ENCODE results near the gene PKLR.

Gene PKLR

DNA sequence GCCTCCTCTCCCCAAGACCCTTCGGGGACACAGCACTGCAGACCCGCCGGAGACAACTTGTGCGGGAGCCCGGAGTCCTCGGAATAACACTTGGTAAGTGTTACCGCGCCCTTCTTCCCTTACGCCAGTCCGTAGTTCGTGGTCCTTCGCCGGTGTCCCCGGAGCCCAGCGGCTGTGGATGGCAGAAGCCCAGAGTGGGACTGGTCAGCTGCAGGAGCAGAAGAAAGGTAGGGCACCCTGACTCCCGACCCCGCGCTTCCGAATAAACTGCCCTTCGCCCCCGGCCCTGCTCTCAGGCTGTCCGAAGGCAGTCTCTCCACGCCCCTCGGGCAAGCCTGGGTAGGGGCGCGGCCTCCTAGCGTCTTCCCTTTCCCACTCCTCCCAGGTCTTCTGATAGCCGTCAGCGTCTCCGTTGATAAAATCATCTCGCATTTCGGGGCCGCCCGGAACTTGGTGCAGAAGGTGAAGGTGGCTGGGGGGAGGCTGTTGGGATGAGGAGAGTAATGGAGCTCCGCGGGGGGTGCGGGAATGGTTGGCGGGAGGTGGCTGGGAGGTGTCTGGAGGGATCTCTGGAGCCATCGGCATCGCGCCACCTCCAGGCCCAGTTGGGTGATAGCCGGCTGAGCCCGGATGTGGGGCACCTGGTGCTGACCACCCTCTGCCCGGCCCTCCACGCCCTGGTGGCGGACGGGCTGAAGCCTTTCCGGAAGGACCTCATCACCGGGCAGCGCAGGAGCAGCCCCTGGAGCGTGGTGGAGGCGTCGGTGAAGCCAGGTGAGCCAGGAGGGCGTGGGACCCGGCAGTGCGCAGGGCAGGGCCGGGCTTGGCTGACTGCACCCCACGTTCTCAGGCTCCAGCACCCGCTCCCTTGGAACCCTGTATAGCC is 23.7 kb upstream of the PKLR start:
- H3K9me3 ChIP-seq (ENCODE audit: control insufficient read depth, insufficient read depth, low read length): no peaks in the 10 kb centered on the region
- H3K27me3 ChIP-seq (ENCODE audit: control insufficient read depth, insufficient read depth, low read length): no peaks in the 10 kb centered on the region
- DNase-seq (ENCODE audit: low read depth, low spot score): no peak
- H3K4me3 ChIP-seq (ENCODE audit: low read length): peak overlapping the region; percentile 65
- H3K27ac ChIP-seq (ENCODE audit: low read length): no peak overlapping the region
- H3K4me1 ChIP-seq (ENCODE audit: control insufficient read depth, insufficient read depth, low read length): peaks cover 11% of the 10 kb centered on the region
- WGBS (ENCODE audit: insufficient coverage, insufficient read length): no CpG with 5 or more reads among the region's 59 CpGs
- H3K36me3 ChIP-seq (ENCODE audit: control insufficient read depth, insufficient read depth, low read length): peaks cover 7% of the 10 kb centered on the region

DNA sequence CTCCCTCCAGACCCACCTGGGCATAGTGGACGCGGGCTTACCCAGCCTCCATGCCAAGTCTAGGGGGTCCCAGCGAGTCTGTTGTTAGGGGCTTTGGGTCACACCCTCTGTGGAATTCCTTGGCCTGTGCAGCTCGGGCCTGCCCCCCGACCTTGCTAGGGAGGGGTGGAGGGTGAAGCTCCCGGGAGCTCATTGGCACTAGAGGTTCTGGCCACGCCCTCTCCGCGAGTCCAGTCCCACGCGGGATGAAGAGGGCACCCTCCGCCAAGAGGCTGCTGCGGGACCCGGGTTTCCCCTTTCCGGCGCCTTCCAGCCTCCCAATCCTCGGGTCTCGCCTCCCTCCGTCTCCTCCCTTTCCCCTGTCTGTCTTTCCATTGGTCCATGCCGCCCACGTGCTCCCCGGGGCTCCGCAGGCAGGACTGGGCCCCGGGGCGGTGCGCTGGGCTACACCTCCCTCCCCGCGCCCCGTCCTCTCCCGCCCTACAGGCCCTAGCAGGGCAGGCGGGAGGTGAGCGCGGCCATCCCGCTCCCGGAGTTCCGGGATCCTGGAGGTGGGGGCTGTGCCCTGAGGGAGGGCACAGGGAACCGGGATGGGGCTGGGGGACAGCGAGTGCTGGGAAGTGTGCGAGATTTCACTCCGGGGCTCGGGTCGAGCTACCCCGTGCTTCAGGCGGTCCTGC is 22.9 kb upstream of the PKLR start:
- WGBS (ENCODE audit: insufficient coverage, insufficient read length): no CpG with 5 or more reads among the region's 44 CpGs
- Histone ChIP-seq H3K27me3 (ENCODE audit: control insufficient read depth, insufficient read depth, low read length) (no peaks in the 10 kb centered on the region), H3K27ac (ENCODE audit: low read length) (no peak overlapping the region), H3K9me3 (ENCODE audit: control insufficient read depth, insufficient read depth, low read length) (no peaks in the 10 kb centered on the region), H3K4me1 (ENCODE audit: control insufficient read depth, insufficient read depth, low read length) (peaks cover 11% of the 10 kb centered on the region), H3K36me3 (ENCODE audit: control insufficient read depth, insufficient read depth, low read length) (peaks cover 6% of the 10 kb centered on the region), H3K4me3 (ENCODE audit: low read length) (peak overlapping the region; percentile 65)
- no peak for DNase-seq (ENCODE audit: low read depth, low spot score)

DNA sequence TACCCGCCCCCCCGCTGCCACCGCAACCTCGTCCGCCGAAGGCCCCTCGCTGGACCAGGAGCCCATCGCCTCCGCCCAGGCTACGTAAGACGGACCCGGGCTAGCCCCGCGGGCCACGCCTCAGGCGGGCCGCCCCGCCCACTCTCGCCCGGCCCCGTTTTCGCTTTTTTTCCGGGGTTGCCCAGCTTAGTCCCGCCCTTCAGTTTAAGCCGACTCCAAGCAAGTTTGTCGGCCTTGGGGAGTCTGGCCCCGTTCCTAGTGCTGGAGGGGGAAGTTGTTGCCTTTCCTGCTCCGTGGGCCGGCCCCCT is 22.4 kb upstream of the PKLR start:
- H3K4me3 ChIP-seq (ENCODE audit: low read length): peak overlapping the region; percentile 65; the same call in 1 of the 2 replicates
- no peaks in the 10 kb centered on the region for H3K9me3 ChIP-seq (ENCODE audit: control insufficient read depth, insufficient read depth, low read length)
- H3K36me3 ChIP-seq (ENCODE audit: control insufficient read depth, insufficient read depth, low read length): peaks cover 6% of the 10 kb centered on the region
- no peaks in the 10 kb centered on the region for H3K27me3 ChIP-seq (ENCODE audit: control insufficient read depth, insufficient read depth, low read length)
- H3K27ac ChIP-seq (ENCODE audit: low read length): no peak overlapping the region
- no peak for DNase-seq (ENCODE audit: low read depth, low spot score)
- WGBS (ENCODE audit: insufficient coverage, insufficient read length): no CpG with 5 or more reads among the region's 29 CpGs
- peaks cover 11% of the 10 kb centered on the region for H3K4me1 ChIP-seq (ENCODE audit: control insufficient read depth, insufficient read depth, low read length)

DNA sequence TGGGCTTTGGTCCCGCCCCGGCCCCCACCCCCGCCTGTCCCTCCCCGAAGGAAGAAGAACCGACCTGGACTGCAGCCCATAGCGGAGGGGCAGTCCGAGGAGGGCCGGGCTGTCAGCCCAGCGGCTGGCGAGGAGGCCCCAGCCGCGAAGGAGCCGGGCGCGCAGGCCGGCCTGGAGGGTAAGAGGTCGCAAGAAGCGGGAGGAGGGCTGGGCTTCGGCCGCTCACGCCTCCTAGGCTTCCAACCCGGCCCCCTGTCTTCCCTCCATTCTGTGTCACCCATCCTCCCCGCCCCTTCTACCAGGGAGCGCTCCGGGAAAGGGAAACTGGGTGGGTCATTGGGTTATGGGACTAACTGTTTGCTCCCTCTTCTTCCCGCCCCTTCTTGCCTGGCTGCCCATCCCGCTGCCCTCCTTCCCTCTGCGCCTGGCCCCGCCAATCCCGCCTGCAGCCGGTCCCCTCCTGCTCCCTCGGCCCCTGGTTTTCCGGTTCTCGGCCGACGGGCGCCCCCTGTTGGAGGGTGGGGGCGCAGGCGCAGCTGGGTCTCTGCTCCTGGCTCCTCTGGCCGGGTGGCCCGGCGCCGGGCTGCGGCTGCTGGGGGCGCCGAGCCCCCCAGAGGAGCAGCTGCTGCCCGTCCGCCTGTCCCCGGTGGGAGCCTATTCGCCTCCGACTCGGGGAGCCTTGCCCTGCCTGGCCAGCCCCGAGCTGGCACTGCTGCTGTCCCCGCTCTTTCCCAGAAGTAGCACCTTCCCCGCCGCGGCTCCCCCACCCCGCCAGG is 21.9 kb upstream of the PKLR start:
- H3K4me1 ChIP-seq (ENCODE audit: control insufficient read depth, insufficient read depth, low read length): peaks cover 11% of the 10 kb centered on the region
- WGBS (ENCODE audit: insufficient coverage, insufficient read length): no CpG with 5 or more reads among the region's 58 CpGs
- peaks cover 11% of the 10 kb centered on the region for H3K36me3 ChIP-seq (ENCODE audit: control insufficient read depth, insufficient read depth, low read length)

DNA sequence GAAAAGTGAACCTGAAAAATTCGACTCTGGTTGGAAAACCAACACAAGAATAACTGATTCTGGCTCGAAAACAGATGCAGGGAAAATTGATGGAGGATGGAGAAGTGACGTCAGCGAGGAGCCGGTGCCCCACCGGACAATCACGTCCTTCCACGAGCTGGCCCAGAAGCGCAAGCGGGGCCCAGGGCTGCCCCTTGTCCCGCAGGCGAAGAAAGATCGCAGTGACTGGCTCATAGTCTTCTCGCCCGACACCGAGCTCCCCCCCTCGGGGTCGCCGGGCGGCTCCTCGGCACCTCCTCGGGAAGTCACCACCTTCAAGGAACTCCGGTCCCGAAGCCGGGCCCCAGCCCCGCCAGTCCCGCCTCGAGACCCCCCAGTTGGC is 21.3 kb upstream of the PKLR start:
- H3K27me3 ChIP-seq (ENCODE audit: control insufficient read depth, insufficient read depth, low read length): no peaks in the 10 kb centered on the region
- peaks cover 15% of the 10 kb centered on the region for H3K36me3 ChIP-seq (ENCODE audit: control insufficient read depth, insufficient read depth, low read length)
- no CpG with 5 or more reads among the region's 28 CpGs for WGBS (ENCODE audit: insufficient coverage, insufficient read length)
- H3K4me1 ChIP-seq (ENCODE audit: control insufficient read depth, insufficient read depth, low read length): peaks cover 11% of the 10 kb centered on the region
- peak overlapping the region; percentile 65; the same call in 1 of the 2 replicates for H3K4me3 ChIP-seq (ENCODE audit: low read length)
- H3K27ac ChIP-seq (ENCODE audit: low read length): no peak overlapping the region
- H3K9me3 ChIP-seq (ENCODE audit: control insufficient read depth, insufficient read depth, low read length): no peaks in the 10 kb centered on the region
- no peak for DNase-seq (ENCODE audit: low read depth, low spot score)

More for the DNA sequence above, 21.9 kb upstream of the PKLR start:
- Histone ChIP-seq H3K9me3 (ENCODE audit: control insufficient read depth, insufficient read depth, low read length) (no peaks in the 10 kb centered on the region), H3K27me3 (ENCODE audit: control insufficient read depth, insufficient read depth, low read length) (no peaks in the 10 kb centered on the region), H3K4me3 (ENCODE audit: low read length) (peak overlapping the region; percentile 65; the same call in 1 of the 2 replicates), H3K27ac (ENCODE audit: low read length) (no peak overlapping the region)
- no peak for DNase-seq (ENCODE audit: low read depth, low spot score)

DNA sequence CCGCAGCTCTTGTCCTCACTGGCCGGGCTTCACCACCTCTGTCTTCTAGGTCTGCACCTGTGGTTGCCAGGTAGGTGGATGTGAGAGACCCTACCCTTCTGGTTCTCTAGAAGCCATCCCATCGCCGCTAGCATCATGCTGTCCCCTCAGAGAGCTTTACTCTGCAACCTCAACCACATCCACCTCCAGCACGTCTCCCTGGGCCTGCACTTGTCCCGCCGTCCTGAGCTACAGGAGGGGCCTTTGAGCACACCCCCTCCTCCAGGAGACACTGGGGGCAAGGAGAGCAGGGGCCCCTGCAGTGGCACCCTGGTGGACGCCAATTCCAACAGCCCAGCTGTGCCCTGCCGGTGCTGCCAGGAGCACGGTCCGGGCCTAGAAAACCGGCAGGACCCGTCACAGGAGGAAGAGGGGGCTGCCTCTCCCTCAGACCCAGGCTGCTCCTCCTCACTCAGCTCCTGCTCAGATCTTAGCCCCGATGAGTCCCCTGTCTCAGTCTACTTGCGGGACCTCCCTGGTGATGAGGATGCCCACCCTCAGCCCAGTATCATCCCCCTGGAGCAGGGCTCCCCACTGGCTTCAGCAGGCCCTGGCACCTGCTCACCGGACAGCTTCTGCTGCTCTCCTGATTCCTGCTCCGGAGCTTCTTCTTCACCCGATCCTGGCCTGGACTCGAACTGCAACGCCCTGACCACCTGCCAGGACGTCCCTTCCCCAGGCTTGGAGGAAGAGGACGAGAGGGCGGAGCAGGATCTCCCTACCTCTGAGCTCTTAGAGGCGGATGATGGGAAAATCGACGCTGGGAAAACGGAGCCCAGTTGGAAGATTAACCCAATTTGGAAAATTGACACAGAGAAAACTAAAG is 20.6 kb upstream of the PKLR start:
- Histone ChIP-seq H3K4me3 (ENCODE audit: low read length) (no peak overlapping the region; the same call in 1 of the 2 replicates), H3K9me3 (ENCODE audit: control insufficient read depth, insufficient read depth, low read length) (no peaks in the 10 kb centered on the region), H3K27me3 (ENCODE audit: control insufficient read depth, insufficient read depth, low read length) (no peaks in the 10 kb centered on the region), H3K4me1 (ENCODE audit: control insufficient read depth, insufficient read depth, low read length) (peaks cover 11% of the 10 kb centered on the region), H3K27ac (ENCODE audit: low read length) (no peak overlapping the region), H3K36me3 (ENCODE audit: control insufficient read depth, insufficient read depth, low read length) (peaks cover 15% of the 10 kb centered on the region)
- no peak for DNase-seq (ENCODE audit: low read depth, low spot score)
- WGBS (ENCODE audit: insufficient coverage, insufficient read length): no CpG with 5 or more reads among the region's 27 CpGs

DNA sequence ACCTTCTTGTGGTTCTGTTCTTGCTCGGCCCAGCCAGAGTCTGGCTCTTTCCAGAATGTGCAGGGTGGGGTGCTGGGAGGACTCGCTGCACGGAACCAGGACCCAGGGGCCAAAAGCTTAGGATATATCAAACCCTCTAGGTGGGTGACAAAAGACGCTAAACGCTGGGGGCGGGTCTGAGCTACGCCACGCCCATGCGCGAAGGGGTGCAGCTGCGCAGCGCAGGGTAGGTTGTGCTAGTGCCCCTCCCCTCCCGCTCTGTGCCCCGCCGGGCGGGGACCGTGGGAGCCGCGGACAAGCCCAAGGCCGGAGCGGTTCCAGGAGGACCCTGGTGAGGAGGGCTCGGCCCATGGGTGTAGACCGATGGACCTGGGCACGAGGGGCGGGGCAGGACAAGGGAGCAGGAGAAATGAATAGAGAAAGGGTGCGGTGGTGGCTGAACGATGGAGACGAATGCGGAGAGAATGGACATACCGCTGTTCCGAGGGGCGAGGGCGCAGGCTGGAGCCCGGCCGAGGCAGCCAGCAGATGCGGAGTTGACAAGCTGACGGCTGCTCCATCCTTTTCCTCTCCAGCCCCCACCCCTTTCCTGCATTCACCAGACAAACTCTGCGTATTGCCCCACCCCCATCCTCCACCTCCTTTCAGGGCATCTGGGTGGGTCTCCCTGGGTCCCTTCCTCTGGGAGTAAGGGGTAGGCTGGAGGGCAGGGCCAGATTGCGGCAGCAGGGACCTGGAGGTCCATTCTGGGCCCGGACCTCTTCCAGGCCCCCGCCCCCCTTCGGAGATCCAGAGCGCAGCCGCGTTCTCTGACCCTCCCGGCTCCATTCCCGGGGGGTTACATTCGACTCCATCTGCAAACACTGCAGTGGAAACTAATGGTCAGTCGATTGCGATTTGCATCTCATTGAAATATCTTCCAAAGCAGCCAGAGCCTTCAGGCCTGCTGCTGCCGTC is 19.7 kb upstream of the PKLR start, which contains the start of gene RUSC1:
RUSC1 (plus strand) TSS at position 234 of the 957 bp plus-strand sequence. CDS start 880 bp downstream, outside the sequence.
- no peak for DNase-seq (ENCODE audit: low read depth, low spot score)
- peaks cover 11% of the 10 kb centered on the region for H3K4me1 ChIP-seq (ENCODE audit: control insufficient read depth, insufficient read depth, low read length)
- peaks cover 9% of the 10 kb centered on the region for H3K36me3 ChIP-seq (ENCODE audit: control insufficient read depth, insufficient read depth, low read length)
- no peaks in the 10 kb centered on the region for H3K27me3 ChIP-seq (ENCODE audit: control insufficient read depth, insufficient read depth, low read length)
- H3K27ac ChIP-seq (ENCODE audit: low read length): no peak within 1 kb of the TSS
- no peaks in the 10 kb centered on the region for H3K9me3 ChIP-seq (ENCODE audit: control insufficient read depth, insufficient read depth, low read length)
- no CpG with 5 or more reads among the region's 51 CpGs for WGBS (ENCODE audit: insufficient coverage, insufficient read length)
- peak within 1 kb of the TSS; percentile 67; the same call in 1 of the 2 replicates for H3K4me3 ChIP-seq (ENCODE audit: low read length)

DNA sequence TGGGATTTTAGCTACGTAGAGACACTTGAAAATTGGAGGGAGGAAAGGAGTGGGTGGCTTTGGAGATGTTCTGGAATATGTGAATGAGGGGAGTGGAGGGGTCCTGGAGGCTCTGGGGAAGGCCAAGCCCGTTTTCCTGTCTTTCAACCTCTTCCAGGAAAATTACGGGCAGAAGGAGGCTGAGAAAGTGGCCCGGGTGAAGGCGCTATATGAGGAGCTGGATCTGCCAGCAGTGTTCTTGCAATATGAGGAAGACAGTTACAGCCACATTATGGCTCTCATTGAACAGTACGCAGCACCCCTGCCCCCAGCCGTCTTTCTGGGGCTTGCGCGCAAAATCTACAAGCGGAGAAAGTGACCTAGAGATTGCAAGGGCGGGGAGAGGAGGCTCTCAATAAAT is 19.0 kb upstream of the PKLR start:
- no peak for DNase-seq (ENCODE audit: low read depth, low spot score)
- Histone ChIP-seq H3K27me3 (ENCODE audit: control insufficient read depth, insufficient read depth, low read length) (no peaks in the 10 kb centered on the region), H3K9me3 (ENCODE audit: control insufficient read depth, insufficient read depth, low read length) (no peaks in the 10 kb centered on the region), H3K27ac (ENCODE audit: low read length) (no peak overlapping the region), H3K4me3 (ENCODE audit: low read length) (no peak overlapping the region; the same call in 1 of the 2 replicates), H3K36me3 (ENCODE audit: control insufficient read depth, insufficient read depth, low read length) (peaks cover 9% of the 10 kb centered on the region; the same call in 1 of the 2 replicates), H3K4me1 (ENCODE audit: control insufficient read depth, insufficient read depth, low read length) (peaks cover 7% of the 10 kb centered on the region)
- WGBS (ENCODE audit: insufficient coverage, insufficient read length): no CpG with 5 or more reads among the region's 11 CpGs

DNA sequence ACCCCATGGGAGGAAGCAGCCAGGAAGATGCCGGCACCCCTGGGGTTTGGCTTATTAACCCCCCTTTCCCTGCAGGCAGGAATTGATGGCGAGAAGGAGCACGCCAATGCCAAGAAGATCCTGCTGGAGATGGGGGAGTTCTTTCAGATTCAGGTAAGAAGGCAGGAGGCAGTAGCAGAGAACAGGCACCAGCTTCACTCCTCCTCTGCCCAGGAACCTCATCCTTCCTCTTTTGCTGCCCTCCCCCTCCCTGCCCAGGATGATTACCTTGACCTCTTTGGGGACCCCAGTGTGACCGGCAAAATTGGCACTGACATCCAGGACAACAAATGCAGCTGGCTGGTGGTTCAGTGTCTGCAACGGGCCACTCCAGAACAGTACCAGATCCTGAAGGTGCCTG is 18.3 kb upstream of the PKLR start:
- WGBS (ENCODE audit: insufficient coverage, insufficient read length): no CpG with 5 or more reads among the region's 5 CpGs
- Histone ChIP-seq H3K4me3 (ENCODE audit: low read length) (no peak overlapping the region), H3K4me1 (ENCODE audit: control insufficient read depth, insufficient read depth, low read length) (peaks cover 7% of the 10 kb centered on the region), H3K9me3 (ENCODE audit: control insufficient read depth, insufficient read depth, low read length) (no peaks in the 10 kb centered on the region), H3K27ac (ENCODE audit: low read length) (no peak overlapping the region), H3K27me3 (ENCODE audit: control insufficient read depth, insufficient read depth, low read length) (no peaks in the 10 kb centered on the region), H3K36me3 (ENCODE audit: control insufficient read depth, insufficient read depth, low read length) (peaks cover 14% of the 10 kb centered on the region; the same call in 1 of the 2 replicates)
- DNase-seq (ENCODE audit: low read depth, low spot score): no peak
